BJ (cell line): ENCODE results near the gene ASAP2. TPM values are rescaled to one million over a fixed set of nuclear protein-coding genes. Genes with fewer than 3 reads are reported as not detected.

Experiments used
- CTCF ChIA-PET: fragments of 350-600 bp; formaldehyde crosslinking; extraction: SDS; loops from one replicate; lab custom pipeline; 2021; ENCODE audit warnings: antibody characterized with exemption, inconsistent platforms; lab: Yijun Ruan, JAX
- POLR2A ChIA-PET: fragments of 300-600 bp; sonication (Branson Sonifier 250); formaldehyde crosslinking; extraction: SDS; loops from one replicate; lab custom pipeline; 2021; ENCODE audit warnings: antibody characterized with exemption; lab: Charles Lee
- DNase-seq: peaks from one replicate; pipeline ENCODE4 v3.0.0-alpha.2; 2011; ENCODE audit warnings: low read depth
- H3K27me3 ChIP-seq: 2 replicates; pipeline ENCODE4 v1.6.0; 2011; ENCODE audit warnings: low read length; ENCODE audit not compliant: control insufficient read depth, insufficient read depth
- H3K36me3 ChIP-seq: 2 replicates; pipeline ENCODE4 v1.5.1; 2011; ENCODE audit warnings: low read length; ENCODE audit not compliant: control insufficient read depth, insufficient read depth
- H3K4me3 ChIP-seq: 2 replicates; pipeline ENCODE4 v1.5.1; 2011; ENCODE audit warnings: low read depth, mild to moderate bottlenecking, control low read depth, low read length
- polyA plus RNA-seq: library from polyadenylated mRNA; depleted of rRNA; stranded (reverse); fragments of >200 nt; gene quantifications from 2 replicates; pipeline ENCODE4 v1.2.3, GENCODE V29; 2011
- TF ChIP-seq, protein P1 (sequence below): IDR thresholded peaks from 2 replicates; pipeline ENCODE4 v1.5.1; 2011; ENCODE audit warnings: low read depth, mild to moderate bottlenecking, control low read depth, inconsistent platforms, low read length, moderate library complexity; ENCODE audit not compliant: insufficient read depth

Gene ASAP2
- polyA plus RNA-seq, 1 experiment = 14.1 TPM

GRCh38 chr2:9211496-9211895, 4.9 kb downstream of the ASAP2 start:
- H3K27me3 ChIP-seq = no peaks in the 10 kb centered on the region
- ChIA-PET POLR2A (no interaction called here), CTCF (no interaction called here)
- TF ChIP-seq, protein P1, sequence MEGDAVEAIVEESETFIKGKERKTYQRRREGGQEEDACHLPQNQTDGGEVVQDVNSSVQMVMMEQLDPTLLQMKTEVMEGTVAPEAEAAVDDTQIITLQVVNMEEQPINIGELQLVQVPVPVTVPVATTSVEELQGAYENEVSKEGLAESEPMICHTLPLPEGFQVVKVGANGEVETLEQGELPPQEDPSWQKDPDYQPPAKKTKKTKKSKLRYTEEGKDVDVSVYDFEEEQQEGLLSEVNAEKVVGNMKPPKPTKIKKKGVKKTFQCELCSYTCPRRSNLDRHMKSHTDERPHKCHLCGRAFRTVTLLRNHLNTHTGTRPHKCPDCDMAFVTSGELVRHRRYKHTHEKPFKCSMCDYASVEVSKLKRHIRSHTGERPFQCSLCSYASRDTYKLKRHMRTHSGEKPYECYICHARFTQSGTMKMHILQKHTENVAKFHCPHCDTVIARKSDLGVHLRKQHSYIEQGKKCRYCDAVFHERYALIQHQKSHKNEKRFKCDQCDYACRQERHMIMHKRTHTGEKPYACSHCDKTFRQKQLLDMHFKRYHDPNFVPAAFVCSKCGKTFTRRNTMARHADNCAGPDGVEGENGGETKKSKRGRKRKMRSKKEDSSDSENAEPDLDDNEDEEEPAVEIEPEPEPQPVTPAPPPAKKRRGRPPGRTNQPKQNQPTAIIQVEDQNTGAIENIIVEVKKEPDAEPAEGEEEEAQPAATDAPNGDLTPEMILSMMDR = no peak
- H3K4me3 ChIP-seq = no peak overlapping the region
- no peaks in the 10 kb centered on the region for H3K36me3 ChIP-seq
- no peak for DNase-seq

DNA sequence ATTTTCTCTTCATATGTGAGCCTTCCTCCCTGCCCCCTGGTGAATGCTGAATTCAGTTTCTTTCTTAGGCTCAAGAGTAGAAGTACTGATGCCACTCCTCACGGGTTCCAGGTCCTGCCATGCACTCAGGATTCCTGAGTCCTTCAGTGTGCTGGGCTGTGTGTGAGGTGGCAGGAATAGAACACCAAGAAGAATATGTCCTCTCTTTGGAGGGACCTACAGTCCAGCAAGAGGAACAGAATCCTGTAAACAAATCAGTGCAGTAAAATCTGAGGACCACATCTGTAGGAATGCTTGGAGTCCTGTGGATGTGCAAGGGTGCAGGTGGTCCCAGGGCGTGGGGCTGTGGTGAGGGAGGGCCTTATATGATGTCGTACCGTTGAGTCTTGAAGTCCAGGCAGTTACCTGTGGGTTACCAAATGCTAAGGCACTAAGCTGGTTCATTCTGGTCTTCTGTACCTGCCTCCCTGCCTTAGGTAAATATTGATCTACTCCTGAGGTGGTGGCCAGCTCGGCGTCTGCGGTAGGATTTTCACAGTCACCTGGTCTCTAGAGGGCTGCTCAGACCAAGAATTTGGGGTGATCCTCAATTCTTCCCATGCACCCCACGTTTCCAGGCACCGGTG, 5.5 kb downstream of the ASAP2 start:
- ChIA-PET POLR2A (no interaction called here), CTCF (no interaction called here)
- no peak overlapping the region for H3K4me3 ChIP-seq
- TF ChIP-seq, protein P1 = no peak
- no peak for DNase-seq
- no peaks in the 10 kb centered on the region for H3K27me3 ChIP-seq
- H3K36me3 ChIP-seq = no peaks in the 10 kb centered on the region; the same call in 1 of the 2 replicates

- H3K27me3 ChIP-seq = no peaks in the 10 kb centered on the region
- no peak for DNase-seq
- CTCF ChIA-PET = interaction anchor here (0.6 to 1.3 kb wide), 2 partner anchors 58 to 344 kb away, joined by 3 to 4 read pairs; no protein-coding TSS in a partner anchor
- no peak overlapping the region for H3K4me3 ChIP-seq
- H3K36me3 ChIP-seq = no peaks in the 10 kb centered on the region; the same call in 1 of the 2 replicates
- POLR2A ChIA-PET = no interaction called here
- TF ChIP-seq, protein P1 = no peak
Observed at GRCh38 chr2:9212661-9213411, 6.2 kb downstream of the ASAP2 start.

- ChIA-PET CTCF (interaction anchor here (0.5 to 1.3 kb wide), 3 partner anchors 38 to 343 kb away, joined by 3 to 4 read pairs (median 3); no protein-coding TSS in a partner anchor), POLR2A (interaction anchor here (0.6 kb wide), 1 partner anchor 25 kb away, joined by 5 read pairs; no protein-coding TSS in a partner anchor)
- no peaks in the 10 kb centered on the region; the same call in 1 of the 2 replicates for H3K36me3 ChIP-seq
- TF ChIP-seq, protein P1 = no peak
- DNase-seq = no peak
- H3K27me3 ChIP-seq = no peaks in the 10 kb centered on the region
- H3K4me3 ChIP-seq = no peak overlapping the region
Observed at GRCh38 chr2:9213477-9214051, 7.0 kb downstream of the ASAP2 start.

- CTCF ChIA-PET = no interaction called here
- H3K36me3 ChIP-seq = no peaks in the 10 kb centered on the region; the same call in 1 of the 2 replicates
- no peak for DNase-seq
- TF ChIP-seq, protein P1 = no peak
- no peak overlapping the region for H3K4me3 ChIP-seq
- no peaks in the 10 kb centered on the region for H3K27me3 ChIP-seq
- POLR2A ChIA-PET = no interaction called here
Observed at GRCh38 chr2:9214873-9215272, 8.3 kb downstream of the ASAP2 start.
